ENCODE measurements around the gene PACRGL. TPM values are rescaled to one million over a fixed set of nuclear protein-coding genes. Genes with fewer than 3 reads are reported as not detected.

The PACRGL gene
- polyA plus RNA-seq (ENCODE audit: insufficient read length in 3 of 3) = 10 to 100 TPM; 24.9 to 37.4 (median 31.2) TPM
- long read RNA-seq, donor 1, partial matches to known transcripts = 0 of 1 reads
- long read RNA-seq, donor 1, other reads (novel, unspliced or antisense) = 0 of 1 reads
- long read RNA-seq, donor 2 = 0 reads
- long read RNA-seq, donor 3, partial matches to known transcripts = 0 of 1 reads
- long read RNA-seq, donor 3, other reads (novel, unspliced or antisense) = 0 of 1 reads
- long read RNA-seq, donor 4 = 0 reads
- long read RNA-seq, donor 5 = 0 reads
- long read RNA-seq, donor 6, partial matches to known transcripts = 10 of 11 reads
- long read RNA-seq, donor 6, other reads (novel, unspliced or antisense) = 0 of 11 reads
- long read RNA-seq, donor 7, partial matches to known transcripts = 10 of 13 reads
- long read RNA-seq, donor 7, other reads (novel, unspliced or antisense) = 0 of 13 reads
- long read RNA-seq, donor 8 = 0 reads
- long read RNA-seq, donor 9, partial matches to known transcripts = 0 of 2 reads
- long read RNA-seq, donor 9, other reads (novel, unspliced or antisense) = 0 of 2 reads
- long read RNA-seq, donor 10, partial matches to known transcripts = 0 of 2 reads
- long read RNA-seq, donor 10, other reads (novel, unspliced or antisense) = 0 of 2 reads
- long read RNA-seq, donor 11, partial matches to known transcripts = 0 of 1 reads
- long read RNA-seq, donor 11, other reads (novel, unspliced or antisense) = 0 of 1 reads
- long read RNA-seq, donor 12, partial matches to known transcripts = 0 of 1 reads
- long read RNA-seq, donor 12, other reads (novel, unspliced or antisense) = 0 of 1 reads
- long read RNA-seq, donor 13 = 0 reads
- long read RNA-seq, donor 14, partial matches to known transcripts = 0 of 1 reads
- long read RNA-seq, donor 14, other reads (novel, unspliced or antisense) = 0 of 1 reads
- long read RNA-seq, donor 15 = 0 reads
- long read RNA-seq, donor 16, partial matches to known transcripts = 0 of 4 reads
- long read RNA-seq, donor 16, other reads (novel, unspliced or antisense) = 0 of 4 reads

- peak; percentile 83 to 95 (median 93) for DNase-seq (ENCODE audit: extremely low read depth in 1 of 11, low read depth in 9 of 11, low spot score in 4 of 11)
Observed at GRCh38 chr4:20700007-20700761, at the start of gene PACRGL. Gene PACRGL, plus strand, starts transcription at chr4:20700458. Its CDS starts 4,024 bp downstream, at chr4:20704482.

- no peak for DNase-seq (ENCODE audit: extremely low read depth in 1 of 11, low read depth in 9 of 11, low spot score in 4 of 11)
Observed at GRCh38 chr4:20652226-20652885, 47.9 kb upstream of the PACRGL start.

- DNase-seq (ENCODE audit: extremely low read depth in 1 of 11, low read depth in 9 of 11, low spot score in 4 of 11) = no peak
Observed at GRCh38 chr4:20658456-20658855, 41.8 kb upstream of the PACRGL start.

GRCh38 chr4:20662851-20663250 lies 37.4 kb upstream of the PACRGL start:
- DNase-seq (ENCODE audit: extremely low read depth in 1 of 11, low read depth in 9 of 11, low spot score in 4 of 11) = no peak

GRCh38 chr4:20666012-20666860 lies 34.0 kb upstream of the PACRGL start:
- DNase-seq (ENCODE audit: extremely low read depth in 1 of 11, low read depth in 9 of 11, low spot score in 4 of 11) = no peak

GRCh38 chr4:20672262-20672661 lies 28.0 kb upstream of the PACRGL start:
- no peak for DNase-seq (ENCODE audit: extremely low read depth in 1 of 11, low read depth in 9 of 11, low spot score in 4 of 11)

- DNase-seq (ENCODE audit: extremely low read depth in 1 of 11, low read depth in 9 of 11, low spot score in 4 of 11) = no peak
Observed at GRCh38 chr4:20675786-20676185, 24.5 kb upstream of the PACRGL start.

GRCh38 chr4:20676501-20677197 lies 23.6 kb upstream of the PACRGL start:
- DNase-seq (ENCODE audit: extremely low read depth in 1 of 11, low read depth in 9 of 11, low spot score in 4 of 11) = no peak

- no peak for DNase-seq (ENCODE audit: extremely low read depth in 1 of 11, low read depth in 9 of 11, low spot score in 4 of 11)
Observed at GRCh38 chr4:20678400-20678799, 21.9 kb upstream of the PACRGL start.

- no peak for DNase-seq (ENCODE audit: extremely low read depth in 1 of 11, low read depth in 9 of 11, low spot score in 4 of 11)
Observed at GRCh38 chr4:20679951-20680350, 20.3 kb upstream of the PACRGL start.

GRCh38 chr4:20680736-20681135 lies 19.5 kb upstream of the PACRGL start:
- no peak for DNase-seq (ENCODE audit: extremely low read depth in 1 of 11, low read depth in 9 of 11, low spot score in 4 of 11)

GRCh38 chr4:20681271-20681670 lies 19.0 kb upstream of the PACRGL start:
- DNase-seq (ENCODE audit: extremely low read depth in 1 of 11, low read depth in 9 of 11, low spot score in 4 of 11) = no peak

- DNase-seq (ENCODE audit: extremely low read depth in 1 of 11, low read depth in 9 of 11, low spot score in 4 of 11) = no peak
Observed at GRCh38 chr4:20682853-20683252, 17.4 kb upstream of the PACRGL start.

- DNase-seq (ENCODE audit: extremely low read depth in 1 of 11, low read depth in 9 of 11, low spot score in 4 of 11) = no peak
Observed at GRCh38 chr4:20683766-20684165, 16.5 kb upstream of the PACRGL start.

GRCh38 chr4:20684852-20685763 lies 15.2 kb upstream of the PACRGL start:
- no peak for DNase-seq (ENCODE audit: extremely low read depth in 1 of 11, low read depth in 9 of 11, low spot score in 4 of 11)

GRCh38 chr4:20687864-20688263 lies 12.4 kb upstream of the PACRGL start:
- DNase-seq (ENCODE audit: extremely low read depth in 1 of 11, low read depth in 9 of 11, low spot score in 4 of 11) = no peak
